GM18873 (cell line): ENCODE results near the gene CPB2.

Experiments used
- ATAC-seq: cut with Tn5 transposase; IDR thresholded peaks from one replicate; pipeline ENCODE4 v1.9.1; 2021; ENCODE audit warnings: mild to moderate bottlenecking, moderate library complexity, moderate number of reproducible peaks; ENCODE audit not compliant: unreplicated experiment, low FRiP score

Gene CPB2

GRCh38 chr13:46104868-46105267, at the start of gene CPB2:
CPB2 (minus strand) TSS chr13:46105033; CDS start chr13:46105009, 24 bp downstream.
- no peak for ATAC-seq

- no peak for ATAC-seq
Observed at GRCh38 chr13:46154136-46154801, 49.4 kb upstream of the CPB2 start.

GRCh38 chr13:46152627-46153328, 47.9 kb upstream of the CPB2 start:
- ATAC-seq = no peak

GRCh38 chr13:46150134-46150693, 45.4 kb upstream of the CPB2 start:
- ATAC-seq = no peak

- ATAC-seq = no peak
Observed at GRCh38 chr13:46149272-46150133, 44.7 kb upstream of the CPB2 start.

GRCh38 chr13:46146898-46147297, 42.1 kb upstream of the CPB2 start:
- no peak for ATAC-seq

GRCh38 chr13:46145950-46146349, 41.1 kb upstream of the CPB2 start:
- ATAC-seq = no peak

GRCh38 chr13:46145135-46145534, 40.3 kb upstream of the CPB2 start:
- ATAC-seq = no peak

- ATAC-seq = no peak
Observed at GRCh38 chr13:46143184-46143701, 38.4 kb upstream of the CPB2 start.

GRCh38 chr13:46142776-46143175, 37.9 kb upstream of the CPB2 start:
- ATAC-seq = no peak

GRCh38 chr13:46140044-46140443, 35.2 kb upstream of the CPB2 start:
- ATAC-seq = no peak

- no peak for ATAC-seq
Observed at GRCh38 chr13:46137627-46138317, 32.9 kb upstream of the CPB2 start.

- ATAC-seq = no peak
Observed at GRCh38 chr13:46136688-46137087, 31.9 kb upstream of the CPB2 start.

- no peak for ATAC-seq
Observed at GRCh38 chr13:46134961-46135522, 30.2 kb upstream of the CPB2 start.

GRCh38 chr13:46134494-46134893, 29.7 kb upstream of the CPB2 start:
- ATAC-seq = no peak

- no peak for ATAC-seq
Observed at GRCh38 chr13:46132109-46132508, 27.3 kb upstream of the CPB2 start.

- no peak for ATAC-seq
Observed at GRCh38 chr13:46131705-46132104, 26.9 kb upstream of the CPB2 start.

- no peak for ATAC-seq
Observed at GRCh38 chr13:46129955-46130618, 25.3 kb upstream of the CPB2 start.

GRCh38 chr13:46129124-46129523, 24.3 kb upstream of the CPB2 start:
- ATAC-seq = no peak
